HCEC 1CT (cell line): ENCODE measurements around the gene HBM.
A peak's percentile ranks its signal among the peaks of the same experiment; 100 is the strongest.
"Not testable (repeated sequence)": the region's sequence is repeated elsewhere in the genome, so short reads cannot be mapped to it uniquely, and the experiment has no call there.

Experiments
- DNase-seq: peaks from one replicate; pipeline ENCODE4 v3.0.0-alpha.2; 2017

The HBM gene

GRCh38 chr16:165539-166374, at the start of gene HBM:
Gene HBM, plus strand, starts transcription at chr16:165978. Its CDS starts 20 bp downstream, at chr16:165998.
- no peak for DNase-seq

- no peak for DNase-seq
Observed at GRCh38 chr16:116015-116414, 49.8 kb upstream of the HBM start.

DNA sequence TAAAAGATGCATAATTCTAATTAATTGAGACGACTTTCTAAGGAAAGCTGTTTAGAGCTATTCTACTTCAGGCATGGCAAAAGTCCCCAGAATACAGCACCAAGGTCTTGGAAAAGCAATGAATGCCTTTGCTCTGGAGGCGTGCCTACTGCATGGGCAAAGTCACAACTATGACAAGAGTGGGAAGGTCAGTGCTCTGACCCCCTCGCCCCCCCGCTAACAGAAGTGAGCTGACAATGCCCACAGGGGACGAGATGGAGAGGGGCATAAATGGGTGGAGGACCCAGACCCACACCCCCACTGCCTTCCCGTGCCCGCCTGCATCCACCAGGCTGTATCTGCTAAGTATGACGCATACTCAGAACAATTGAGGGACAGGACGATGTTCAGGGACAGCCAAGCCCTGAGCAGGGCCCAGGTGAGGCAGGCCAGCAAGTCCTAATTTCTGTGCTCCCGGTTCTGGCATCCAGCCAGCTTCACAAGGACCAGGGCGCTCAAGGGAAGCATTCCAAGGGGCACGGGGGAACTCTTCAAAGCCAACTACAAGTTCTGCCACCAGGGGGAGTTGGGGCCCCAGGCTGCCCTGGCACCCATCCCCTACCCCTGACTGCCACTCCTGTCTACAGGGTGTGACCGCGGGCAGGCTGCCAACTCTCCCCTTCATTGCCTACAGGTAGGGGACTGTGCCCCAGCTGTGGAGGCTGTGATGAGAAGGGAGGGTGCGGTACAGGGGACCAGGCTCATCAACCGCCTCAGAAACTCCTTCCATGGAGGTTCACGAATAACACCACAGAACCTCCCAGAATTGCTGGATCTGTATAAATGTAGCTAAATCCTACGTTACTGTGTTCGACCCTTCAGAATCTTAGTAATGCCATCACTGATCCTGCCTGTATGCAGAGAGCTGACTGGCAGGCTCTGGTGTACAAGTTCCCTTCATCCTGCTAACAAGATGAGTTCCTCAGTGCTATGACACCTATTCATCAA, 48.1 kb upstream of the HBM start:
- peak; percentile 46 for DNase-seq

DNA sequence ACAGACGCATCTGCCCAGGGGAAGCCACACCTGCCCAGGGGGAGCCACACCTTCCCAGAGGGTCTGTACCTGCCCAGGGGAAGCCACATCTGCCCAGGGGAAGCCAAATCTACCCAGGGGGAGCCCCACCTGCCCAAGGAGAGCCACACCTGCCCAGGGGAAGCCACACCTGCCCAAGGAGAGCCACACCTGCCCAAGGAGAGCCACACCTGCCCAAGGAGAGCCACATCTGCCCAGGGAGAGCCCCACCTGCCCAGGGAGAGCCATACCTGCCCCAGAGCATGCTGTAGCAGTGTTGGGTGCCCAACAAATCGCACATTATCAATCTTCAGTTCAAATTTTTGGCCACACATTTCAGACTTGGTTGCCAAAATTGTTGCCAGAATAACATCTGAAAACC, 46.9 kb upstream of the HBM start:
- DNase-seq: no peak

GRCh38 chr16:119295-119694, 46.5 kb upstream of the HBM start:
- no peak for DNase-seq

- DNase-seq: no peak
Observed at GRCh38 chr16:119835-120491, 45.8 kb upstream of the HBM start.

GRCh38 chr16:120756-121155, 45.0 kb upstream of the HBM start:
- no peak for DNase-seq

DNA sequence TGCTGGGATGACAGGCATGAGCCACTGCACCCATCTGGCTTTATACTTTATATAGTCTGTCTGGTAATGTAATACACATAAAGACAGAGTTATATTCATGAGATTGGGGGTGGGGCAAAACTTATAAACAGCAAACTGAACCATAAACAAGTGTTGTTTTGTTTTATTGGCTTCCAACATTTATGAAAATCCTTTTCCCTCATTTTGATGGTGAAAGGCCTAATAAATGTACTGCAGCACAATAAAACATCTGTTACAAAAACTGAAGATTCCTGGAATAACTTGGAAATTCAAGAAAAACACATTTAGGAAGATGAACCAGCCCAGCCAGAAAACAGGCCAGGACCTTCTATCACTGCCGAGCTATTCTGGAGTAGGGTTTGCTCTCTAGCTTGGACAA, 43.4 kb upstream of the HBM start:
- DNase-seq: no peak

DNA sequence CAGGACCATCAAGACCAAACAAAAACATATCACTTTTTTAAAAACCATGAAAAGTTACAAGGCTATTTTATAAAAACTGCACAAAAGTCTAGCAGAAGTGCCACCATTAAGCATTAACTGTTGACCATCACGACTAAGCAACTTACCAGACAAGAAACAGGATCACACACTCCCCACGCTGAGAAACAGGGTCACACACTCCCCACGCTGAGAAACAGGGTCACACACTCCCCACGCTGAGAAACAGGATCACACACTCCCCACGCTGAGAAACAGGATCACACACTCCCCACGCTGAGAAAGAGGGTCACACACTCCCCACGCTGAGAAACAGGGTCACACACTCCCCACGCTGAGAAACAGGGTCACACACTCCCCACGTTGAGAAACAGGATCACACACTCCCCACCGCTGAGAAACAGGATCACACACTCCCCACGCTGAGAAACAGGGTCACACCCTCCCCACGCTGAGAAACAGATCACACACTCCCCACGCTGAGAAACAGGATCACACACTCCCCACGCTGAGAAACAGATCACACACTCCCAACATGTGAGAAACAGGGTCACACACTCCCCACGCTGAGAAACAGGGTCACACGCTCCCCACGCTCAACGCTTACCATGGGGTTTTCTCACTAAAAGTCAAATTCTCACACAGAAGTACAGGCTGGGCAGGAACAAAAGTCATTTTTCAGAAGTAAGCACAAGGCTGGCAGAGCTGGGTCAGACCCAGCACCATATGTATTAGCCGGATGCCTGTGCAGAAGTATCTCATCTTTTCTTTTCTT, 42.0 kb upstream of the HBM start:
- DNase-seq: not testable (repeated sequence)

- no peak for DNase-seq
Observed at GRCh38 chr16:125011-125410, 40.8 kb upstream of the HBM start.

GRCh38 chr16:129075-129474, 36.7 kb upstream of the HBM start:
- DNase-seq: no peak

DNA sequence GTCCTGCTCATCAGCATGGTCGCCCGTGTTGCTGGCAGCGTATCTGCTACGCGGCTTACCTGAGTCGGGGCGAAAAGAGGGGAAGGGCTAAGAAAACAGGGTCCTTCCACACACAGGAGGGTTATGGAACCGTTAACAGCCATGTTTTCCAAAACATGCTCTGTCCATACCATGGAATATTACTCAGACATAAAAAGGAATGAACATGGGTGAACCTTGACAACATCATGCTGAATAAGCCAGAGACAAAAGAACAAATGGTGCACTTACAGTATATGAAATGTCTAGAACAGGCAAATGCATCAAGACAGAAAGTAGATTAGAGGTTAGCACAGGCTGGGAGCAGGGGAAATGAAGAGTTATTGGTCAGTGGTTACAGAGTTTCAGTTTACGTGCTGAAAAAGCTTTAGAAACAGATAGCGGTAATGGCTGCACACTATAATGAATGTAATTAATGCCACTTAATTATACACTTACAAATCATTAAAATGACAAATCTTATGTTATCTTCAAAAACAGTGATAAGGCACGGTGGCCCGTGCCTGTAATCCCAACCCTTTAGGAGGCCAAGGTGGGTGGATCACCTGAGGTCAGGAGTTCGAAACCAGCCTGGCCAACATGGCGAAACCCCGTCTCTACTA, 35.1 kb upstream of the HBM start:
- DNase-seq: no peak

DNA sequence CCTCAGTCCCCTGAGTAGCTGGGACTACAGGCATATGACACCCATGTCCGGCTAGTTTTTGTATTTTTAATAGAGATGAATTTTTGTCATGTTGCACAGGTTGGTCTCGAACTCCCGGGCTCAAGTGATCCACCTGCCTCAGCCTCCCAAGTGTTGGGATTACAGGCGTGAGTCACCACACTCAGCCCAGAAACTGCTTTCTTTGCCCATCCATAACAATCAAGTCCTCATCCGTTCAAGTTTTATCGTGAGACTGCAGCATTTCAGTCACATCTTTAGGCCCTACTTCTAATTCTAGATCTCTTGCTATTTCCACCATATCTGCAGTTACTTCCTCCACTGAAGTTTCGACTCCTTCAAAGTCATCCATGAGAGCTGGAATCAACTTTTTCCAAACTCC, 33.7 kb upstream of the HBM start:
- no peak for DNase-seq

- no peak for DNase-seq
Observed at GRCh38 chr16:133716-134115, 32.1 kb upstream of the HBM start.

DNA sequence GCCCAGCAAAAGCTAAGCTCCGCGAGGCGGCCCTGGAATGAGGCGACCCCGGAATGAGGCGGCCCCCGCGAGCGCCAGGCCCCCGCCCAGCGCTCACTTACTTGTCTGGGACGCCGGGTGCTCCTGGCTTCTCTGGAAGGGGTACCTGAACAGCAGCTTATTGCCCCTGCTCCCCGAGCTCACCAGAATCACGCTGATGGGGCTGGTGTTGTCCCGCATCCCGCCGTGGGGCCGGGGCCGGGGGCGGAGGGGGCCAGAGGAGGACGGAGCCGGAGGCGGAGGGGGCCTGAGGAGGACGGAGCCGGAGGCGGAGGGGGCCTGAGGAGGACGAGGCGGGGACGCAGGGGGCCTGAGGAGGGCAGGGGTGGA, 27.7 kb upstream of the HBM start:
- DNase-seq: no peak

DNA sequence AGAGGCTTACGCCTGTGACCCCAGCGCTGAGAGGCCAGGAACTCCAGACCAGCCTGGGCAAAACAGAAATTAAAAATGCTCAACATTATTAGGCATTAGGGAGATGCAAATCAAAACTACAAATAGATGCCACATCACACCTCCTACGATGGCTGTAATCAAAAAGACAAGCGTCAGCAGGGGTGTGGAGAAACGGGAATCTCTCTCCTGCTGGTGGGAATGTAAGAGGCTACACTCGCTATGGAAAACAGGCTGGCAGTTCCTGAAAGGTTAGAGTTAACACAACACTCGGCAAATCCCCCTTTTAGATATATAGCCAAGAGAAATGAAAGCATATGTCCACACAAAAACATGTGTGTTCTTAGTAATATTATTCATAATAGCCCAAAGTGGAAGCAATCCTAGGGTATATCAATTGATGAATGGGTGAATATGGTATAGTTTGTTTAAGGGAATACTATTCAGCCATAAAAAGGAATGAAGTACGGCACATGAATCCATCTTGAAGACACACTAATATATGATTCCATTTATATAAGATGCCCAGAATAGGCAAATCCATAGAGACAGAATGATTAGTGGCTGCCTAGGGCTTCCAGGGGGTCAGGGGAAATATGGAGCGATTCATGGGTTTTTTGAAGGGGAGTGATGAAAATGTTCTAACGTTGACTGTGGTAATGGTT, 25.5 kb upstream of the HBM start:
- DNase-seq: no peak

DNA sequence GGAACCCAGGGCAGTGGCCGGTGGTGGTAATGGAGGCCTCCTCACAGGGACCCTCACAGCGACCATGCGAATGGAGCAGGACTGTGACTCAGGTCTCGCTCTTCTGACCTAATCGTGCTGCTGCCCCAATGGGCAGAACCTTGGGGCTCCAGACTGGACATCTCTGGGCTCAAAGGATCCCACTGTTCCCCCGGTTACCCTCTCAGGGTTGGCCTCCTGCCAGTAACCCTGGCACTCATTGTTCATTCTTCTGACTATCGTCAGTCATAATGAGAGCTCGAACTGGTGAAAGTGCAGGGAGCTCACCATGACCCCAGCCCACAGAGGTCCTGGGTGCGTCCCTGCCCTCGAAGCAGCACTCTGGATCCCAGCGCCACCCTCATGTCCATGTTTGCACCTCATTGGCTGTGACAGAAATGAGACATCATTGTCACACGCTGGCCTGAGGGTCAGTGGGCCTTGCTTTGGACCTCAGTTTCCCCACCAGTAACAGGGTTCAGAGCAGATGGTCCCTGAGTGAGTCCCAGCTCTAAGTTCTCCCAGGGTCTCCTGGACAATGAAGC, 23.3 kb upstream of the HBM start:
- DNase-seq: no peak

- DNase-seq: no peak
Observed at GRCh38 chr16:143047-143446, 22.7 kb upstream of the HBM start.

GRCh38 chr16:143456-143855, 22.3 kb upstream of the HBM start:
- no peak for DNase-seq

DNA sequence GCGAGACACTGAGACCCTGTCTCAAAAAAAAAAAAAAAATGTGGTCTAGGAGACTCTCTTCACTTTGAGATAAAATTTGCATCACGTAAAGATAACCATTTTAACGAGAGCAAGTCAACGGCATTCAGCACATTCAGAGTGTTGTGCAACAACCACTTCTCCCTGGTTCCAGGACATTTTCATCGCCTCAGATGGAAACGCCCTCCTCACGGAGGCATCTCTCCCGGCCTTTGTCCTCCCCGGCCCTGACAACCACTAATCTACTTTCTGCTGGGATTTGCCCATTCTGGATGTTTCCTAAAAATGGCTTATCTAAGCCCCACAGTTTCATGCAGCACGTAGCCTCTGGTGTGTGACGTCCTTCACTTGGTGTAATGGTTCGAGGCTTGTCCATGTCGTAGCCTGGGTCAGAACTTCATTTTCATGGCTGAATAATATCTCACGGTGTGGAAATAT, 21.0 kb upstream of the HBM start:
- no peak for DNase-seq

- DNase-seq: no peak
Observed at GRCh38 chr16:146646-147045, 19.1 kb upstream of the HBM start.
